Fibroblast of skin of scalp (primary cell): ENCODE data around the gene AP5M1.
"Not testable (repeated sequence)": the region's sequence is repeated elsewhere in the genome, so short reads cannot be mapped to it uniquely, and the experiment has no call there.

Source experiments
- DNase-seq: peaks from one replicate; pipeline ENCODE4 v3.0.0-alpha.2; 2013

The AP5M1 gene

DNA sequence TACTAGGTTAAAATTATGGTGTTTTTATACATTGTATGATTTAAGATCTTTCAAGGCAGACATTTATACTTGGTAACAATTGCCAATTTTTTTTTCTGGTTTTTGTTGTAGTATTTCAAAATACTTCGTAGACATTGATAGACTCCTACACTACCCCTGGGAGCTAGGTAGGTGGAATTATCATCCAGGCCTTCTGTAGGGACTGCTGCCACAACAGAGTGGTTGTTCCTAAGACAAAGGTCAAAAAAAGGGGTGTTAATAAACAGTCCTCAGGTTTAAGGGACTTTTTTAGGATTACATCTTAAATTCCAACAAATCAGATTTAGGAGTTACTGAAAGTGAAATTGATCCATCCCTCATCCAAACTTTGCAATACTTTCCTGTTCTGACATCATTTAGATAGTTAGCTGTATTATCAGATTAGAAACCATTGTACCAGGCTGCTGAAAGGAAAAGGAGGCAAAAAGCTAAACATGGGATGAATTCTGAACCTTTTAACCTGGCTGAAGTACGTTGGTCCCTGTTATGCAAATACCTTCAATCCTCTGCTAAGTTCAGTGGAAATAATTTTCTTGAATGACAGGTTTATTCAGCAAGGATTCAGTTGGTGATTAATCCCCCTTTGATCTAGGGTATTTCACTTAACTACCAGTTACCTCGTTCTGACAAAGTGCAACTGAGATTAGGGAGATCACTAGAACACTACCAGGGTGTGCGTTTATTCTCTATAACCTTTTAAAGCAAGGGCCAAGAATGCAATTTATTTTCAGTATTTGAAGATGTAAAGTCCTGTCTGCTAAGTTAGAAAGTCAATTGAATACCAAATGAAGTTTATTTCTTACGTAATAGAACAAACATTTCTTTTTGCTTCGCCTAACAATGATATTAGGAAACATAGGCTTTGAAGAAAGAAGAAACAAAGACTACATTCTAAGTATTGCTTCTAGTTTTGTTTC lies 23.2 kb downstream of the AP5M1 start:
- DNase-seq: no peak

DNA sequence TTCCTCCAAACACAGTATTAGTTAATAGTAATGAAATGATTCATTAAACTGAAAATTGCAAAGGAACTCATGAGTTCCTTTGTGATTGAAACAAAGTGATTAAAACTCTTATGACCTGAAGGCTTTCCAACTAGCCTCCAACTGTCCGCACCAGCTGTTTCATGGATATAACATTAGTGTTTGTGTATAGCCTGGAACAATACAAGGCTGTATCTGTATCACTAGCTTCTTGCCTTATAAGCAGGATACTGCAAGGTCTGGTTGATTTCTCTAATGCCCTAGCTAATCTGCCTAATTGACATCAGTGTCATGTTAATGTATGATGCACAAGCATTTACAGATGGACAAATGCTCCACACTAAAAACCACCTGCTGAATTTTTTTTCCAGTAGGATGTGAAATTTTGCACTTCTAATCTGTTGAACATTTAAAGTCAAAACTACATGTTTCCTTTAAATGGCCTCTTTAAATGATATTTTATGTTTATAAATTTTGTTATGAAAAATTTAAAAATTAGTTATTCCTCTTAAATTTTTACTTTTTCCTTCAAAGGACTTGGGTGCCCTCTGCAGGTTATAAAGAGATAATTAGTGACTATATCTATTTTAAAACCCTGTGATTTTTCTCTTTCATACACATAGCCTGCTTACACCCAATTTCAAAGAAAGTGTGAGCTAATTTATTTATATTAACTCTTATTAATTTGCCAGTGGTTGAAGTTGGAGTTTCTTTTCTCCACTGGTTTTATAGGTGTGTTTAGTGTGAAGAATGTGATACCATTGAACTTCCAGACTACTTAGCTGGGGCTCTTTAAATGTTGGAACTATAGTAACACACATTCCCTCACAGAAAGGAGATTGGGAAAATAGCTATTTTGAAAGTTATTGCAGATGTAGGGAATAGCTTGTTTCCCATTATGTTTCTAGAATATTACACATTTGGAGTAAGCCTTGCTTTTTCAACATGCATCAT lies 25.4 kb downstream of the AP5M1 start:
- peak; percentile 25 for DNase-seq

DNA sequence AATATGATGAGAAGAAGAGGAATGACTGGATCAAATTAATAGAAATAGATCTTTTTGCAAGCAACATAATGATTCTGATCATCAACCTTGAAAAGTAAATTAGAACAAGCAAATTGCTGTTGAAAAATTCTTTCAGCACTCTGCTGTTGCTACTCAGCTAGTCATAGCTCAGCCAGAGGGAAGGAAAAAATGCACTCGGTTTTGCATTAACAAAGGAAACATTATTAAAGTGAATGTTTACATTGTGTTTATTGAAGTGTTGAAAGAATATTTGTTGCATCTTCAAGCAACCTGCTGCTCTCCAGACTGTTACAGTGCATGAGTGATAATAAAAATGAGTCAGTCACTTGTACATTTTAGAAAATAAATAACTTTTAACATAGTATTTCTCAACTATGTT lies 26.5 kb downstream of the AP5M1 start:
- no peak for DNase-seq

GRCh38 chr14:57297852-57298251 lies 29.1 kb downstream of the AP5M1 start:
- no peak for DNase-seq

- no peak for DNase-seq
These were observed 30.7 kb downstream of the AP5M1 start for GRCh38 chr14:57299511-57299910.

GRCh38 chr14:57302883-57303282 lies 34.1 kb downstream of the AP5M1 start:
- DNase-seq: peak; percentile 15

- DNase-seq: no peak
These were observed 45.8 kb downstream of the AP5M1 start for GRCh38 chr14:57314396-57315089.

GRCh38 chr14:57317248-57317833 lies 48.6 kb downstream of the AP5M1 start:
- peak; percentile 73 for DNase-seq

- no peak for DNase-seq
These were observed 50.9 kb downstream of the AP5M1 start for GRCh38 chr14:57319636-57320192.

GRCh38 chr14:57323721-57324120 lies 55.0 kb downstream of the AP5M1 start:
- DNase-seq: no peak

- DNase-seq: no peak
These were observed 57.5 kb downstream of the AP5M1 start for GRCh38 chr14:57326253-57326652.

DNA sequence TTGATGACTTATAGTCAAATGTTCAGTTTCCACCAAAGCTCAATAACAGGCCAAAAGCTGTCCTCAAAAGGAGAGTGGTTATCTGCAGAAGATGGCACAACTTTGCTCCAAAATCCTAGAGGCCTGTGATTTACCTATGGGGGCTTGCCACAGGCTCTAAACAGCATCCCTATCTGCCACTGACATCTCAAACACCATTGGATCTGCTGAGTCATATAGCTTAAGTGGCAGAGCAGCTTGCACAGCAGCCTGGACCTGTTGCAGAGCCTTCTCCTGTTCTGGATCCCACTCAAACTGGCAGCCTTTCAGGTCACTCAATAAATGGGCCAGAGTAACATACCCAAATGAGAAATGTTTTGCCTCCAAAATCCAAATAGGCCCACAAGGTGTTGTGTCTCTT lies 61.1 kb downstream of the AP5M1 start:
- no peak for DNase-seq

- DNase-seq: not testable (repeated sequence)
These were observed 63.7 kb downstream of the AP5M1 start for GRCh38 chr14:57332475-57332874.

DNA sequence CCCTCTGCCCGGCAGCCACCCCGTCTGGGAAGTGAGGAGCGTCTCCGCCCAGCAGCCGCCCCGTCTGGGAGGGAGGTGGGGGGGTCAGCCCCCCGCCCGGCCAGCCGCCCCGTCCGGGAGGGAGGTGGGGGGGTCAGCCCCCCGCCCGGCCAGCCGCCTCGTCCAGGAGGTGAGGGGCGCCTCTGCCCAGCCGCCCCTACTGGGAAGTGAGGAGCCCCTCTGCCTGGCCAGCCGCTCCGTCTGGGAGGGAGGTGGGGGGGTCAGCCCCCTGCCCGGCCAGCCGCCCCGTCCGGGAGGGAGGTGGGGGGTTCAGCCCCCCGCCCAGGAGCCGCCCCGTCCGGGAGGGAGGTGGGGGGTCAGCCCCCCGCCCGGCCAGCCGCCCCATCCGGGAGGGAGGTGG lies 65.0 kb downstream of the AP5M1 start:
- DNase-seq: not testable (repeated sequence)

- DNase-seq: not testable (repeated sequence)
These were observed 75.0 kb downstream of the AP5M1 start for GRCh38 chr14:57343545-57344297.

DNA sequence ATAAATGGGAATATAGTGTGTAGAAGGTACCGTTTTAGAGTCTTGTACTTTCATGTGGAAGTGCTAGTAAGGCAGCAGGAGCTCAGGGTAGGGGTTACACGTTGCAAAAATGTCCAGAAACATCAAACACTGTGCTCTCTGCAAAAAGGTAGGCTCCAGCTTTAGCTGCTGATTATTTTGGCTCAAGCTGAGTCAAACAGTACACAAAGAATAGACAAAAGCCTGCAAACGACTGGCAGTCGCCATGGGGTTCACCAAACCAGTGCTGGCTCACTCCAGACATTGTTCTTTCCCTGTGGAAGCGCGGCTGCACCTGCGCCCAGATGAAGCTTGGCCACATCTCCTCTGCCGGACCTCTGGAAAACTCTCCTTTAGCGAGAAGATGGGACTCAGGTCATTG lies 76.3 kb downstream of the AP5M1 start:
- DNase-seq: no peak

DNA sequence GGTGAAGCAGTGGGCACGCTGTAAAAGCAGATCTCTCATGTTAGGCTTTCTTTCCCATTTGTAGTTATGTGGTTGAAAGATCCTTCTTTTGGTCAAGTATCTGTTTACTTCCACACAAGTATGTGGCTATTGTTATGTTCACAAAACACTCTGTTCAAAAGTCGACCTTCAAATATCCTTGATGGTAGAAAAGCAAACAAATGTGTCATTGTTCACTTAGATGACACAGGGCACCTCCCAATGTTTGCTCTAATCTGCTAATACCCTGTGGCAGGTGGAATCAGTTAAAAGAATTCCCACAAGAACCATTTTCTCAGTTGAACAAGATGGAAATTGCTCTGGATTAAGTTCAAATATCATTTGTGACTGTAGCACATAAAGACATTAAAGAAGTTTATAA lies 78.0 kb downstream of the AP5M1 start:
- DNase-seq: no peak
